Heart right ventricle (tissue), 16 donors: Measurements from ENCODE around the gene CD200R1. TPM values are rescaled to one million over a fixed set of nuclear protein-coding genes. Genes with fewer than 3 reads are reported as not detected.

Source experiments
- ATAC-seq, 8 donors: fragments of 200-7000 bp; cut with Tn5 transposase; one replicate each; pipeline ENCODE4 v1.9.1; 2020; ENCODE audit warnings: mild to moderate bottlenecking in 8 of 8, moderate library complexity in 8 of 8, moderate number of reproducible peaks in 1 of 8
- DNase-seq, 2 donors: peaks; one replicate each; pipeline ENCODE4 v3.0.0-alpha.2; 2020
- H3K27ac ChIP-seq, 10 donors: fragments of 200-600 bp; sonication (generic) in 2 of 10; one replicate each; pipeline versions ENCODE4 v1.5.0 to v1.8.0; 2020 to 2022; ENCODE audit warnings: mild to moderate bottlenecking in 3 of 10
- H3K27me3 ChIP-seq, 7 donors: fragments of 200-600 bp; one replicate each; pipeline ENCODE4 v1.8.0; 2021 to 2022; ENCODE audit warnings: mild to moderate bottlenecking in 2 of 7
- H3K36me3 ChIP-seq, 9 donors: fragments of 200-600 bp; sonication (generic) in 1 of 9; one replicate each; pipeline versions ENCODE4 v1.5.0 to v1.8.0; 2020 to 2022; ENCODE audit warnings: mild to moderate bottlenecking in 2 of 9
- H3K4me1 ChIP-seq, 9 donors: fragments of 200-600 bp; sonication (generic) in 1 of 9; one replicate each; pipeline versions ENCODE4 v1.5.0 to v1.8.0; 2020 to 2022; ENCODE audit warnings: mild to moderate bottlenecking in 4 of 9
- H3K4me3 ChIP-seq, 10 donors: fragments of 200-600 bp; sonication (generic) in 2 of 10; one replicate each; pipeline versions ENCODE4 v1.5.0 to v1.8.0; 2020 to 2022; ENCODE audit warnings: mild to moderate bottlenecking in 7 of 10, moderate library complexity in 2 of 10
- H3K9me3 ChIP-seq, 11 donors: fragments of 200-600 bp in 10 of 11; sonication (generic) in 2 of 11; one replicate each; pipeline versions ENCODE4 v1.5.0 to v1.8.0; 2013 to 2022; ENCODE audit warnings: mild to moderate bottlenecking in 2 of 11, control low read depth in 1 of 11, moderate library complexity in 1 of 11
- CTCF ChIP-seq, 9 donors: fragments of 200-600 bp; sonication (generic) in 2 of 9; IDR thresholded peaks; one replicate each; pipeline versions ENCODE4 v1.5.0 to v1.8.0; 2021 to 2022; ENCODE audit warnings: antibody characterized with exemption in 9 of 9, mild to moderate bottlenecking in 5 of 9, moderate library complexity in 1 of 9
- WGBS, 2 donors: extraction: QIAGEN DNeasy Blood & Tissue Kit; methylation state at CpG; one replicate each; pipeline ENCODE4 v1.1.7; 2013; ENCODE audit warnings: inconsistent platforms in 1 of 2; 5-methylcytosine and 5-hydroxymethylcytosine counted together
- intact Hi-C, 10 donors: fragments of 100-400 bp; cut with DNase I; formaldehyde crosslinking; loops; one replicate each; pipeline versions ENCODE4 v1.11.1 to v1.14.2; 2022
- polyA plus RNA-seq, 2 donors: library from polyadenylated mRNA; stranded (reverse); fragments of 200-250 nt; gene quantifications; one replicate each; pipeline ENCODE4 v1.2.3, GENCODE V29; 2013
- total RNA-seq, 10 donors: library from RNA; stranded (reverse); fragmentation: NEBNext Ultra II Directional in 3 of 10; extraction: Animal tissue kit (Norgen Biotek cat#: 25700) in 3 of 10; gene quantifications; one replicate each; pipeline versions ENCODE4 v1.2.1 to v1.2.4, GENCODE V29; 2021 to 2023
- donor health status: Arrhythmogenic right ventricular cardiomyopathy.
- donor health status: ischemic (EF 13 %, LVEDD 7.1; RV severe dilation, severe dysfunction).
- donor health status: healthy with polysubstance abuse.
- donor health status: DM: no; HTN: yes; CAD: no.
- donor health status: DM: no; HTN: no; CAD: no.
- donor health status: ischemic (EF 25% LVEDD 6.9; RV normal size, moderate dysfunction).
- donor health status: ischemic (EF 25% LVEDD 5.7; RV mildly dilated, moderate dysfunction).
- donor health status: healthy.
- donor health status: DM: yes; HTN: yes; CAD: no.
- donor health status: Ischemic cardiomyopathy.
- donor health status: ischemic (EF 35%, LVEDD 5.7; RV mildly dilated, moderate dysfunction).
- donor health status: nonischemic (EF 11% LVEDD 7.7; RV severe dilation, severe dysfunction).
- donor health status: DM: yes; HTN: yes; CAD: no.
- donor health status: PGD.
- donor health status: ischemic (EF 29% LVEDD 5.4; RV normal size, mild dysfunction).
- donor health status: nonischemic (EF 23%, LVEDD 6.1; RV moderate dilation, normal function).

Gene CD200R1
- total and polyA plus RNA-seq, 12 donors = 0.07 to 2.6 (median 0.45) TPM

- intact Hi-C loops = loop anchor here in 7 of 10 donors (5.0 to 10.0 kb wide), 5 partner anchors 239 to 394 kb away; partner anchors contain the start of gene CCDC80 (in 3 of the 7)
- DNase-seq (no peak), ATAC-seq (no peak)
- Histone ChIP-seq H3K9me3 (no peaks in the 10 kb centered on the region), H3K27me3 (peaks cover 0 to 7% (median 0%) of the 10 kb centered on the region in 7 donors), H3K27ac (peak overlapping the region in 2 of 10 donors; percentile 9 to 81), H3K36me3 (no peaks in the 10 kb centered on the region), H3K4me3 (no peak overlapping the region), H3K4me1 (peaks cover 0 to 24% (median 0%) of the 10 kb centered on the region in 9 donors)
- TF ChIP-seq CTCF (IDR thresholded peaks at IDR 0.05) = no peak
Measured at GRCh38 chr3:112976001-112976400, 1.1 kb upstream of the CD200R1 start.

DNA sequence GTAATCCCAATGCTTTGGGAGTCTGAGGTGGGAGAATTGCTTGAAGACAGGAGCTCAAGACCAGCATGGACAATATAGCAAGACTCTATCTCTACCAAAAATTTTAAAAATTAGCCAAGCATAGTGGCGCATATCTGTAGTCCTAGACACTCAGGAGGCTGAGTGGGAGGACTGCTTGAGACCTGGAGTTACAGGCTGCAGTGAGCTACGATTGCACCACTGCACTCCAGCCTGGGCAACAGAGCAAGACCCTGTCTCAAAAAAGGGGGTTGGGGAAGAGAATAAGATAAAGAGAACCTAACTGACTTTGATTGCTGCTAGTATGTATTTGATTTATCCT lies 755 bp downstream of the CD200R1 start:
- peak overlapping the region in 2 of 10 donors; percentile 26 to 81 for H3K27ac ChIP-seq
- DNase-seq (no peak), ATAC-seq (no peak)
- no peaks in the 10 kb centered on the region for H3K36me3 ChIP-seq
- WGBS, 2 donors = 72 to 82% methylated on average over 2 of the region's 2 CpGs
- no peak for TF ChIP-seq CTCF (IDR thresholded peaks at IDR 0.05)
- H3K4me3 ChIP-seq = peak overlapping the region in 7 of 10 donors; percentile 4 to 42 (median 26)
- H3K9me3 ChIP-seq = no peaks in the 10 kb centered on the region
- intact Hi-C loops = loop anchor here in 3 of 10 donors (10.0 kb wide), 1 partner anchor 239 kb away; no protein-coding TSS in a partner anchor
- peaks cover 0 to 11% (median 0%) of the 10 kb centered on the region in 7 donors for H3K27me3 ChIP-seq
- H3K4me1 ChIP-seq = peaks cover 0 to 28% (median 0%) of the 10 kb centered on the region in 9 donors

DNA sequence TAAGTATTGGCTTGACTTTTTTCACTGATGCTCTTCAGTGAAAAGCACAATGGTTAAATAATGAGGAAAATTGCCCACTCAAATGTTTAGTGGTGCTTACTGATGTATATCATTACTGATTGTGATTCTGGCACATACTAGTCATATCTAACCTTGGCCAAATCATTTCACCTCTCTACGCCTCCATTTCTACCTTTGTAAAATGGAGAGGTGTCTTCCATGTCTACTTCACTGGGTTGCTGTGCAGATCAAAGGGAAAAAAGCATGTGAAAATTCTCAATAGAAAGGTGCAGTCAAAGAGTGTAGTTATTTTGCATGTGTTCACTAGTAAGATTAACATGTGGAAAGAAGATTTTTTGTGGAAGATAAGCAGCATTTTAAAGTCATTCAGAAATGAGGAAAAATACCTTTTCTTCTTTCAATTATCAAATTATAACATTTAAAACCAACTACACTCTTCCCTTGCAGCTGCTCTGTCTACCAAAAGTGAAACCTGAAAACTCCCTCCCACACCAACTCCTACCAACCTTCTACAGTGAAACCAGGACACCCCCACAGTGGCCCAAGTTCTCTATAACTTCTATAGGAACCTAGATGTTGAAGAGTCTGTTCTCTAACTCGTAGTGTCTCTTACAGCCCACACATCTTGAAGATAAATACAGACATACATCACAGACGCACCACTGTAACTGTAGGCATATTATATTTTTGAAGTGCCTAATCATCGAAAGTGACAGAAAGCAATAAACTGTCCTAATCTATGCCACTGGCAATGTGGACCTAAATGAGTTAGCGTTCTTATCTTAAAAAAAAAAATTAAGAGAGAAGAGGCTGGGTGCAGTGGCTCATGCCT lies 1.4 kb downstream of the CD200R1 start:
- Histone ChIP-seq H3K9me3 (no peaks in the 10 kb centered on the region), H3K4me3 (peak overlapping the region in 7 of 10 donors; percentile 4 to 42 (median 26)), H3K27me3 (peaks cover 0 to 11% (median 0%) of the 10 kb centered on the region in 7 donors), H3K4me1 (peaks cover 0 to 29% (median 0%) of the 10 kb centered on the region in 9 donors), H3K27ac (peak overlapping the region in 2 of 10 donors; percentile 26 to 81), H3K36me3 (no peaks in the 10 kb centered on the region)
- WGBS, 2 donors = 68 to 73% methylated on average over 5 of the region's 5 CpGs
- ATAC-seq (no peak), DNase-seq (no peak)
- TF ChIP-seq CTCF (IDR thresholded peaks at IDR 0.05) = no peak
- intact Hi-C loops = loop anchor here in 3 of 10 donors (10.0 kb wide), 1 partner anchor 239 kb away; no protein-coding TSS in a partner anchor

- peaks cover 0 to 41% (median 0%) of the 10 kb centered on the region in 9 donors for H3K4me1 ChIP-seq
- H3K36me3 ChIP-seq = no peaks in the 10 kb centered on the region
- intact Hi-C loops = loop anchor here in 3 of 10 donors (10.0 kb wide), 1 partner anchor 237 kb away; no protein-coding TSS in a partner anchor
- ATAC-seq = no peak
- no peak overlapping the region for H3K27ac ChIP-seq
- peak overlapping the region in 1 of 10 donors; percentile 42 for H3K4me3 ChIP-seq
- no peak for DNase-seq
- no peak for TF ChIP-seq CTCF (IDR thresholded peaks at IDR 0.05)
- H3K9me3 ChIP-seq = no peaks in the 10 kb centered on the region
- H3K27me3 ChIP-seq = peaks cover 0 to 11% (median 0%) of the 10 kb centered on the region in 7 donors
Measured at GRCh38 chr3:112972158-112972557, 2.7 kb downstream of the CD200R1 start.
